SK-N-SH (cell line): ENCODE results near the gene PIP4K2C.

Experiments
- CTCF ChIP-seq: fragments of 200-600 bp; sonication (generic); IDR thresholded peaks from 2 replicates; pipeline ENCODE4 v1.6.1; 2017; ENCODE audit warnings: antibody characterized with exemption, mild to moderate bottlenecking, moderate library complexity
- EP300 ChIP-seq, 2 experiments: IDR thresholded peaks; 2 replicates each; pipeline versions ENCODE4 v1.4.0 to v1.6.1; 2012; ENCODE audit warnings: borderline replicate concordance in 1 of 2, low read depth in 1 of 2, low read length in 1 of 2
- EZH2phosphoT487 ChIP-seq: fragments of 200-600 bp; sonication (generic); IDR thresholded peaks from 2 replicates; pipeline ENCODE4 v1.6.1; 2017; ENCODE audit warnings: low read depth, mixed run types, mild to moderate bottlenecking, antibody characterized with exemption, moderate library complexity, borderline replicate concordance
- GABPA ChIP-seq: IDR thresholded peaks from 2 replicates; pipeline ENCODE4 v1.4.0; 2012; ENCODE audit warnings: low read depth, mild to moderate bottlenecking
- IRF3 ChIP-seq: fragments of 150-350 bp; IDR thresholded peaks from 2 replicates; pipeline ENCODE4 v1.6.1; 2016; ENCODE audit warnings: mild to moderate bottlenecking, low read depth, low read length
- JUND ChIP-seq: IDR thresholded peaks from 2 replicates; pipeline ENCODE4 v1.4.0; 2012
- MEF2A ChIP-seq: IDR thresholded peaks from 2 replicates; pipeline ENCODE4 v1.4.0; 2012; ENCODE audit warnings: low read depth, borderline replicate concordance
- NFIC ChIP-seq: IDR thresholded peaks from 2 replicates; pipeline ENCODE4 v1.4.0; 2012; ENCODE audit warnings: borderline replicate concordance
- POLR2AphosphoS5 ChIP-seq: IDR thresholded peaks from 2 replicates; pipeline ENCODE4 v1.6.1; 2012; ENCODE audit warnings: low read depth, low read length
- REST ChIP-seq: IDR thresholded peaks from 2 replicates; pipeline ENCODE4 v1.6.1; 2012; ENCODE audit warnings: mild to moderate bottlenecking, low read depth, low read length, moderate library complexity
- SIN3A ChIP-seq: IDR thresholded peaks from 2 replicates; pipeline ENCODE4 v1.6.1; 2012; ENCODE audit warnings: low read depth, mild to moderate bottlenecking, low read length, moderate library complexity, borderline replicate concordance

GRCh38 chr12:57605811-57606311 lies 14.9 kb downstream of the PIP4K2C start:
- TF ChIP-seq POLR2AphosphoS5: no peak
- TF ChIP-seq GABPA: no peak
- TF ChIP-seq CTCF: no peak
- TF ChIP-seq REST: no peak
- no peak for TF ChIP-seq NFIC
- TF ChIP-seq EP300 (IDR thresholded peaks at IDR 0.05; ENCODE audit: borderline replicate concordance in 1 of 2, low read depth in 1 of 2, low read length in 1 of 2): no peak
- no peak for TF ChIP-seq EZH2phosphoT487
- TF ChIP-seq IRF3: no peak
- no peak for TF ChIP-seq JUND
- TF ChIP-seq SIN3A: no peak
- no peak for TF ChIP-seq MEF2A
